ENCODE measurements around the gene CTTN. TPM values are rescaled to one million over a fixed set of nuclear protein-coding genes. Genes with fewer than 3 reads are reported as not detected.

CTTN gene
- total and polyA plus RNA-seq, 4 experiments from 2014 or later: 0.41 to 1.5 (median 0.58) TPM; not detected in 1

DNA sequence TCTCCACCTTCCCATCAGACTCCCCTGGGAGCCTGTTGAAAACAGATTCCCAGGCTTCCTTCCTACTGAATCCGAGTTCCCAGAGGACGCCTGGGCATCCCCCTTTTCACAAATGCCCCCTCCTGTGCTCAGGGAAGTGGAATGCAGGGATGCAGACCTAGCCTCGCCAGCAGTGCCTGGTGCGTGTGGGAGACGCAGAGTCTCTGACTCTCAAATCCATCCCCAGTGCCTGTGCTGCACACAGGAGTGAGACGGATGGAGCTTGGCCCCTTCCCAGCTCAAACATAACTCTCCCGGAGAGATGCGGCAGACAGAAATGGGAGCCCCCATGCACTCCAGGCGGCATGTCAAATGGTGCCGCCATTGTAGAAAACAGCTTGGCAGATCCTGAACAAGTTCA lies 62.6 kb downstream of the CTTN start:
- Mint-ChIP-seq H3K9me3 (no peaks in the 10 kb centered on the region), H3K4me1 (no peaks in the 10 kb centered on the region), H3K36me3 (no peaks in the 10 kb centered on the region), H3K27me3 (peaks cover 10 to 24% of the 10 kb centered on the region in 2 donors), H3K27ac (no peak overlapping the region), H3K4me3 (no peak overlapping the region)
- CTCF ChIA-PET (ENCODE audit: partially characterized antibody): no interaction called here
- intact Hi-C loops (cut with micrococcal nuclease): no loop called here
- Histone ChIP-seq H3K4me1 (ENCODE audit: insufficient read depth, low read length) (no peaks in the 10 kb centered on the region), H3K27ac (ENCODE audit: low read depth, low read length) (no peak overlapping the region), H3K27me3 (ENCODE audit: insufficient read depth, low read length) (peaks cover 2% of the 10 kb centered on the region), H3K4me3 (ENCODE audit: low read length in 2 of 2) (no peak overlapping the region), H3K9me3 (ENCODE audit: control insufficient read depth in 1 of 2, low read length in 2 of 2) (no peaks in the 10 kb centered on the region), H3K36me3 (ENCODE audit: insufficient read depth, low read length) (no peaks in the 10 kb centered on the region)
- DNase-seq: no peak
- POLR2A ChIA-PET (ENCODE audit: partially characterized antibody): no interaction called here

DNA sequence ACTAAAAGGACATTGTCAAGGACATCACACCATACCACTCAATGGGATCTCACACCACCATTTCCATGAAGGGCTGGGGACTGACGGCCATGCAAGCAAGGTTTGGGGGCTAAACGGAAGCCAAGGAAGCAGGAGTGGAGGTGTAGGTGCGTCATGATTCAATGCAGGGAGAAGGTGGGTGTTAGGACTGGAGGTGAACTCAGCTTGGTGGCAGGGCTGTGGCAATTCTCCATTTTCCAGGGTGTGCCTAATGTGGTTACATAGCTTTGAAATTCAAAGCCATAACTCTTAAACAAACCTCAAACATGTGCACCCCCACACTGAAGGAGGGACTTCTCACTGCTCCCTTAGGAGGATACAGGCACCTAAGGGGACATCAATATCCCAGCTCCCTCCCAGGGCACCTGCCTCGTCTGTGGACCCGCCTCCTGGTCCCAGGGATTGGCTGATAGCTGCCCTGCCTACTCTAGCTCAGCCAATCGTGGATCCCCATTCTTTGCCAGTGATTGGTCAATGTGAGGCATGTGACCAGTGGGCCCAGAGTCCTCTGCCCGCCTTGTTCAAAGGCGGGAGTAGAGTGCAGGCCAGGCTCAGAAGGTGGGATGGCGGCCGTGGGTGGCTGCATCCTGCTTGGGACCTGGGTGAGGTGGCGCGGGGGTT lies 64.6 kb downstream of the CTTN start:
- Mint-ChIP-seq H3K4me3 (no peak overlapping the region), H3K36me3 (no peaks in the 10 kb centered on the region), H3K4me1 (no peaks in the 10 kb centered on the region), H3K27ac (no peak overlapping the region), H3K27me3 (peaks cover 9 to 22% of the 10 kb centered on the region in 2 donors), H3K9me3 (no peaks in the 10 kb centered on the region)
- intact Hi-C loops (cut with micrococcal nuclease): no loop called here
- H3K4me3 ChIP-seq (ENCODE audit: low read length in 2 of 2): no peak overlapping the region
- no peak for DNase-seq
- no peak overlapping the region for H3K27ac ChIP-seq (ENCODE audit: low read depth, low read length)
- ChIA-PET POLR2A (ENCODE audit: partially characterized antibody) (no interaction called here), CTCF (ENCODE audit: partially characterized antibody) (no interaction called here)
- peaks cover 2% of the 10 kb centered on the region for H3K27me3 ChIP-seq (ENCODE audit: insufficient read depth, low read length)
- H3K4me1 ChIP-seq (ENCODE audit: insufficient read depth, low read length): no peaks in the 10 kb centered on the region
- no peaks in the 10 kb centered on the region for H3K36me3 ChIP-seq (ENCODE audit: insufficient read depth, low read length)
- no peaks in the 10 kb centered on the region for H3K9me3 ChIP-seq (ENCODE audit: control insufficient read depth in 1 of 2, low read length in 2 of 2)

DNA sequence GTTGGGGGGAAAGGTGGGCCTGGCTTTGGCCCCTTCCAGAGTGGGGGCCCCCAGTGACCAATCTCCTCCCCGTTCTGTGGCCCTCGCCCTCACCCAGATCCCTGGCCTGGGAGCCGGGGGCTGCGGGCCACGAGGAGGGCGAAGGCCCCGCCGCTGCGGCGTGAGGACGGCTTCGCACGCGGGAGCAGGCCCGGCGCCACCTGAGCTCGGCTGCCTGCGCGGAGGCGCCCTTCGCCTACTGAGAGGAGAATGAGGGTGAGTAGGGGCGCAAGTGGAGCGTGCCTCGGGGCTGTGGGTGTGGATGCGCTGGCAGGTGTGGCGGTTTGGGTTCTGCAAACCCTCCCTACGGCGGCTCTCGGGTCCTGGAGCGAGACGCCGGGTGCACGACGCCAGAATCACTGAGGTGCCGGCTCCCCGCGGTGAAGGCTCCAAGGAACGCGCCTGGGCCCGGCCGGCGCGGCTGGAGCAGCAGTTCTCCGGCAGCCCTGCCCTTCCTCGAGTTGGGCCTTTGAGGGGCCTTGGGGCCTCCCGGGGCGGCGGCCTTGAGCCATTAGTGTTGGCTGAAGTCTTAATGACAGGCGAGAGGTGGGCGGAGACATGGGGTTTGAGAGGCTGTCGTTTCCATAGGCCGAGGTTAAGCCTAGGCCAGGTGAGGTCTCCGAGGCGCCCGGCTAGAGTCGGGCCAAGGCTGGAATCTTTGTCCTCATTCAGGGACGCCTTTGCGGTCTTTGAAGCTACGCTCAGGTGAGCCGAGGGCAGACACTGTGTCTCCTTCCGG lies 65.3 kb downstream of the CTTN start:
- no peak for DNase-seq
- H3K4me1 ChIP-seq (ENCODE audit: insufficient read depth, low read length): no peaks in the 10 kb centered on the region
- no peak overlapping the region for H3K4me3 ChIP-seq (ENCODE audit: low read length in 2 of 2)
- H3K27me3 Mint-ChIP-seq: peaks cover 9 to 22% of the 10 kb centered on the region in 2 donors
- no peaks in the 10 kb centered on the region for H3K9me3 ChIP-seq (ENCODE audit: control insufficient read depth in 1 of 2, low read length in 2 of 2)
- H3K9me3 Mint-ChIP-seq: no peaks in the 10 kb centered on the region
- no peak overlapping the region for H3K4me3 Mint-ChIP-seq
- no peaks in the 10 kb centered on the region for H3K27me3 ChIP-seq (ENCODE audit: insufficient read depth, low read length)
- H3K36me3 Mint-ChIP-seq: no peaks in the 10 kb centered on the region
- no peak overlapping the region for H3K27ac ChIP-seq (ENCODE audit: low read depth, low read length)
- ChIA-PET POLR2A (ENCODE audit: partially characterized antibody) (no interaction called here), CTCF (ENCODE audit: partially characterized antibody) (no interaction called here)
- intact Hi-C loops (cut with micrococcal nuclease): no loop called here
- H3K4me1 Mint-ChIP-seq: no peaks in the 10 kb centered on the region
- no peak overlapping the region for H3K27ac Mint-ChIP-seq
- no peaks in the 10 kb centered on the region for H3K36me3 ChIP-seq (ENCODE audit: insufficient read depth, low read length)

DNA sequence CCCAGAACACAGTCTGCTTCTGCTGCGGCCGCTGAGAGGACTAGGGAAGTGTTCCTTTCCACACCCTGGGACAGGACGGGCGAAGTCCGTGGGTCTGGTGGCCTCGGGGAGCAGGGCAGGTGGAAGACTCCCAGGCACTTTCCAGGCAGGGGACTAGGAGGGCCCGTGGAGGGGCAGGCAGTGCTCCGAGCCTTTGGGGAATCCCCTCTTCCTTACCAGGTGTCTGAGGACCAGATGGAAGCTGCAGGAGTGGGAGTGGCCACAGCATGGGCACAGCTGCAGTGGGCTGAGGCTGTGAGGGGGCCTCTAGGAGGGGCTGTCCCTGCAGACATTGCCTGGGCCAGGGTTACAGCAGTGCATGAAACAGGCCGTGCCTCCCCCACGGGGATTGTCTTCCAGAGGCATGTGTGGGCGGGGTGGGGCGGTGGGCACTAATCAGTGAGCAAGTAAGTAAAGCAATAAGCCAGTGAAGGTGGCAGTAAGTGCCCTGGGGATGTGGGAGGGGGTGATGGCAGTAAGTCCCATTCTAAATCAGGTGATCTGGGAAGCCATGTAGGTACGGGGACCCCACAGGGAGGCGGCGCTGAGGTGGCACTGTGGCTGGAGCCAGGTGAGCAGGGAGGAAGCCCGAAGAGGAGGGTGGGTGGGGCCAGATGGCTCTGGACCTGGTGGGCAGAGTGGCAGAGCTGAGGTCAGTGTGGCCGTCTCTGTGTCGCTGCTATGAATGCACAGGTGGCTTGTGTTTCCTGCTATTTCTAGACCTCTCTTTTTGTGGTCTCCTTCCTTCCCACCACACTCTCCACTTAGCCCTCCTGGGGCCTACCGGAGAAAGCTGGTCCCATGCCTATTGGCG lies 66.4 kb downstream of the CTTN start:
- Mint-ChIP-seq H3K36me3 (no peaks in the 10 kb centered on the region), H3K4me1 (no peaks in the 10 kb centered on the region), H3K4me3 (no peak overlapping the region), H3K27ac (no peak overlapping the region), H3K9me3 (no peaks in the 10 kb centered on the region), H3K27me3 (peaks cover 6 to 22% of the 10 kb centered on the region in 2 donors)
- DNase-seq: no peak
- intact Hi-C loops (cut with micrococcal nuclease): no loop called here
- H3K27ac ChIP-seq (ENCODE audit: low read depth, low read length): no peak overlapping the region
- POLR2A ChIA-PET (ENCODE audit: partially characterized antibody): no interaction called here
- CTCF ChIA-PET (ENCODE audit: partially characterized antibody): no interaction called here
- H3K27me3 ChIP-seq (ENCODE audit: insufficient read depth, low read length): no peaks in the 10 kb centered on the region
- no peak overlapping the region for H3K4me3 ChIP-seq (ENCODE audit: low read length in 2 of 2)
- no peaks in the 10 kb centered on the region for H3K4me1 ChIP-seq (ENCODE audit: insufficient read depth, low read length)
- no peaks in the 10 kb centered on the region for H3K9me3 ChIP-seq (ENCODE audit: control insufficient read depth in 1 of 2, low read length in 2 of 2)
- no peaks in the 10 kb centered on the region for H3K36me3 ChIP-seq (ENCODE audit: insufficient read depth, low read length)

DNA sequence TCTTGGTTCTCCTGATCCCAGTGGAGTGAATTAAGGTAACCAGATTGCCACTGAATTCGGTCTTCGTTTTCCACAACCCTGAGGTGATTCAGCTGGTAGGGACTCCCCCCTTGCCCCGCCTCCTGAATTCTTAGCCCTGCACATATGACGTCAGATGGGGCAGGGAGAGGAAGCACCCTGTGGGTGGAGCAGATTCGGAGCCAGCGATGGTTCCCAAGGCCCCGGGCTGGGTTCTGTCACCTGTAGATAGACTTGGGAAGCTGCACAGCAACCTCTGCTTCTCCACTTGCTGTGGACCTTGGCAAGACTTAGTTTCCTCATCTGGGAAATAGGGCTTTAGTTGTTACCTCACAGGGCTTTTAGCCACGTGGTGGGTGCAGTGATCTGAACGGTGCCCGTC lies 67.8 kb downstream of the CTTN start:
- Histone ChIP-seq H3K4me1 (ENCODE audit: insufficient read depth, low read length) (no peaks in the 10 kb centered on the region), H3K4me3 (ENCODE audit: low read length in 2 of 2) (no peak overlapping the region), H3K36me3 (ENCODE audit: insufficient read depth, low read length) (no peaks in the 10 kb centered on the region), H3K27me3 (ENCODE audit: insufficient read depth, low read length) (no peaks in the 10 kb centered on the region), H3K9me3 (ENCODE audit: control insufficient read depth in 1 of 2, low read length in 2 of 2) (no peaks in the 10 kb centered on the region), H3K27ac (ENCODE audit: low read depth, low read length) (no peak overlapping the region)
- H3K9me3 Mint-ChIP-seq: no peaks in the 10 kb centered on the region
- ChIA-PET POLR2A (ENCODE audit: partially characterized antibody) (no interaction called here), CTCF (ENCODE audit: partially characterized antibody) (no interaction called here)
- H3K36me3 Mint-ChIP-seq: no peaks in the 10 kb centered on the region
- intact Hi-C loops (cut with micrococcal nuclease): no loop called here
- no peak overlapping the region for H3K4me3 Mint-ChIP-seq
- no peak for DNase-seq
- H3K27me3 Mint-ChIP-seq: peaks cover 6 to 21% of the 10 kb centered on the region in 2 donors
- no peaks in the 10 kb centered on the region for H3K4me1 Mint-ChIP-seq
- no peak overlapping the region for H3K27ac Mint-ChIP-seq

DNA sequence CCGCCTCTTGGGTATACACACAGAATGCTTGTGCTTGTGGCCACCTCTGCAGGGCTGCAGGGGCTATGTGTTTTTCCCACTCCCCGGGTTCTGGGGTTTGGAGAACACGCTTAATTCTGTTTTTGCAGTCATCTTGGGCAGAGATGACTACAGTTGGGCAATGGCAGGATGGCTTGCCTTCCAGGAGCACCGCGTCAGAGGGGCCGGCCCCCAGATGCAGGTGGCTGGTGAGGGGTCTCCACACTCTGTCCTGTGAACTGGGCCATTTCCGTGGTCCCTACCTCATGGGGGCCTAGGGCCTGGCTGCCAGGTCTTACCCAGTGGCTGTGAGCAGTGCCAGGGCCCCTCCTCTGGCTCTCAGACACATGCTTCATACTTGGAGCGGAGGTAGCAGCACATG lies 68.3 kb downstream of the CTTN start:
- Mint-ChIP-seq H3K9me3 (no peaks in the 10 kb centered on the region), H3K4me3 (no peak overlapping the region), H3K27ac (no peak overlapping the region), H3K27me3 (peaks cover 6 to 16% of the 10 kb centered on the region in 2 donors), H3K4me1 (no peaks in the 10 kb centered on the region), H3K36me3 (no peaks in the 10 kb centered on the region)
- Histone ChIP-seq H3K36me3 (ENCODE audit: insufficient read depth, low read length) (no peaks in the 10 kb centered on the region), H3K9me3 (ENCODE audit: control insufficient read depth in 1 of 2, low read length in 2 of 2) (no peaks in the 10 kb centered on the region), H3K27me3 (ENCODE audit: insufficient read depth, low read length) (no peaks in the 10 kb centered on the region), H3K27ac (ENCODE audit: low read depth, low read length) (no peak overlapping the region), H3K4me1 (ENCODE audit: insufficient read depth, low read length) (no peaks in the 10 kb centered on the region), H3K4me3 (ENCODE audit: low read length in 2 of 2) (no peak overlapping the region)
- DNase-seq: no peak
- intact Hi-C loops (cut with micrococcal nuclease): no loop called here
- ChIA-PET POLR2A (ENCODE audit: partially characterized antibody) (no interaction called here), CTCF (ENCODE audit: partially characterized antibody) (no interaction called here)
